Endodermal cell (in vitro differentiated cells): ENCODE measurements around the gene HOXA6. TPM values are rescaled to one million over a fixed set of nuclear protein-coding genes. Genes with fewer than 3 reads are reported as not detected.

ENCODE experiments used
- DNase-seq: peaks from one replicate; pipeline ENCODE4 v3.0.0-alpha.2; 2017
- H3K27ac ChIP-seq: 2 replicates; pipeline ENCODE4 v1.5.1; 2013; ENCODE audit warnings: mild to moderate bottlenecking, low read depth, low read length, moderate library complexity
- H3K27me3 ChIP-seq: 2 replicates; pipeline ENCODE4 v1.6.1; 2013; ENCODE audit warnings: mild to moderate bottlenecking, low read length, moderate library complexity; ENCODE audit not compliant: insufficient read depth, control insufficient read depth, poor library complexity, severe bottlenecking
- H3K36me3 ChIP-seq: 2 replicates; pipeline ENCODE4 v1.7.0; 2013; ENCODE audit warnings: mild to moderate bottlenecking, low read length, moderate library complexity; ENCODE audit not compliant: control insufficient read depth, insufficient read depth
- H3K4me1 ChIP-seq: one replicate; pipeline ENCODE4 v1.7.0; 2013; ENCODE audit warnings: low read length; ENCODE audit not compliant: control insufficient read depth, insufficient read depth
- H3K4me3 ChIP-seq: 2 replicates; pipeline ENCODE4 v1.5.1; 2013; ENCODE audit warnings: mild to moderate bottlenecking, low read length, moderate library complexity
- H3K9ac ChIP-seq: 2 replicates; pipeline ENCODE4 v1.6.1; 2013; ENCODE audit warnings: mild to moderate bottlenecking, low read length, moderate library complexity; ENCODE audit not compliant: poor library complexity, severe bottlenecking; ENCODE audit errors: extremely low read depth
- H3K9me3 ChIP-seq: 2 replicates; pipeline ENCODE4 v1.6.1; 2013; ENCODE audit warnings: mild to moderate bottlenecking, low read length, moderate library complexity; ENCODE audit not compliant: control insufficient read depth
- H3K27ac Mint-ChIP-seq: 2 replicates; pipeline ENCODE4 v1.8.0; 2020; ENCODE audit warnings: mixed read lengths
- H3K27me3 Mint-ChIP-seq: 2 replicates; pipeline ENCODE4 v1.8.0; 2021; ENCODE audit warnings: mild to moderate bottlenecking, mixed read lengths; ENCODE audit not compliant: insufficient read depth
- H3K36me3 Mint-ChIP-seq: 2 replicates; pipeline ENCODE4 v1.8.0; 2020; ENCODE audit warnings: low read depth, mixed read lengths
- H3K4me1 Mint-ChIP-seq: 2 replicates; pipeline ENCODE4 v1.8.0; 2020; ENCODE audit warnings: mixed read lengths
- H3K4me3 Mint-ChIP-seq: 2 replicates; pipeline ENCODE4 v1.8.0; 2020; ENCODE audit warnings: mild to moderate bottlenecking, moderate library complexity, mixed read lengths
- H3K9me3 Mint-ChIP-seq: 2 replicates; pipeline ENCODE4 v1.8.0; 2020; ENCODE audit warnings: mild to moderate bottlenecking, mixed read lengths
- CTCF ChIP-seq: fragments of 200-600 bp; sonication (generic); conservative IDR thresholded peaks from 2 replicates; pipeline ENCODE4 v1.5.0; 2021; ENCODE audit warnings: antibody characterized with exemption, mild to moderate bottlenecking
- WGBS, 2 experiments: methylation state at CpG; one replicate each; pipeline versions ENCODE4 v1.1.5 to v1.1.7; 2013; ENCODE audit warnings: missing lambda C conversion rate in 2 of 2, mixed read lengths in 1 of 2; ENCODE audit not compliant: insufficient coverage in 1 of 2, insufficient read length in 1 of 2; 5-methylcytosine and 5-hydroxymethylcytosine counted together
- total RNA-seq, 2 donors: library from RNA; stranded (reverse); fragmentation: NEBNext Ultra II Directional in 1 of 2; extraction: Animal tissue kit (Norgen Biotek cat#: 25700) in 1 of 2; gene quantifications; 2 replicates in 1 of 2; 3 replicates in 1 of 2; pipeline ENCODE4 v1.2.1, GENCODE V29; 2021

Gene HOXA6
- total RNA-seq, 2 donors from 2014 or later = not detected

GRCh38 chr7:27150568-27151340 is 3.2 kb upstream of the HOXA6 start:
- Mint-ChIP-seq H3K4me3 (peak overlapping the region; percentile 16), H3K9me3 (peaks cover 24% of the 10 kb centered on the region), H3K36me3 (no peaks in the 10 kb centered on the region), H3K4me1 (no peaks in the 10 kb centered on the region), H3K27me3 (peaks cover 100% of the 10 kb centered on the region), H3K27ac (no peak overlapping the region)
- peak overlapping the region; percentile 49 for H3K4me3 ChIP-seq
- no peak overlapping the region for H3K9ac ChIP-seq
- H3K27ac ChIP-seq = no peak overlapping the region
- peaks cover 100% of the 10 kb centered on the region for H3K27me3 ChIP-seq
- peak; percentile 90 for DNase-seq
- H3K36me3 ChIP-seq = no peaks in the 10 kb centered on the region
- H3K4me1 ChIP-seq = no peaks in the 10 kb centered on the region
- TF ChIP-seq CTCF = peak; percentile 86
- H3K9me3 ChIP-seq = peaks cover 28% of the 10 kb centered on the region
- WGBS, 2 experiments = 4 to 5% methylated on average over 34 to 58 of the region's 58 CpGs

GRCh38 chr7:27149842-27150567 is 2.4 kb upstream of the HOXA6 start:
- no peaks in the 10 kb centered on the region for H3K36me3 ChIP-seq
- Mint-ChIP-seq H3K27ac (no peak overlapping the region), H3K4me3 (no peak overlapping the region), H3K9me3 (peaks cover 22% of the 10 kb centered on the region), H3K36me3 (no peaks in the 10 kb centered on the region), H3K27me3 (peaks cover 100% of the 10 kb centered on the region), H3K4me1 (no peaks in the 10 kb centered on the region)
- 44 to 65% methylated on average over 5 to 13 of the region's 13 CpGs for WGBS, 2 experiments
- H3K9ac ChIP-seq = no peak overlapping the region
- no peak for TF ChIP-seq CTCF
- no peak overlapping the region for H3K27ac ChIP-seq
- no peak for DNase-seq
- H3K27me3 ChIP-seq = peaks cover 100% of the 10 kb centered on the region
- no peaks in the 10 kb centered on the region for H3K4me1 ChIP-seq
- H3K9me3 ChIP-seq = peaks cover 21% of the 10 kb centered on the region
- H3K4me3 ChIP-seq = no peak overlapping the region

DNA sequence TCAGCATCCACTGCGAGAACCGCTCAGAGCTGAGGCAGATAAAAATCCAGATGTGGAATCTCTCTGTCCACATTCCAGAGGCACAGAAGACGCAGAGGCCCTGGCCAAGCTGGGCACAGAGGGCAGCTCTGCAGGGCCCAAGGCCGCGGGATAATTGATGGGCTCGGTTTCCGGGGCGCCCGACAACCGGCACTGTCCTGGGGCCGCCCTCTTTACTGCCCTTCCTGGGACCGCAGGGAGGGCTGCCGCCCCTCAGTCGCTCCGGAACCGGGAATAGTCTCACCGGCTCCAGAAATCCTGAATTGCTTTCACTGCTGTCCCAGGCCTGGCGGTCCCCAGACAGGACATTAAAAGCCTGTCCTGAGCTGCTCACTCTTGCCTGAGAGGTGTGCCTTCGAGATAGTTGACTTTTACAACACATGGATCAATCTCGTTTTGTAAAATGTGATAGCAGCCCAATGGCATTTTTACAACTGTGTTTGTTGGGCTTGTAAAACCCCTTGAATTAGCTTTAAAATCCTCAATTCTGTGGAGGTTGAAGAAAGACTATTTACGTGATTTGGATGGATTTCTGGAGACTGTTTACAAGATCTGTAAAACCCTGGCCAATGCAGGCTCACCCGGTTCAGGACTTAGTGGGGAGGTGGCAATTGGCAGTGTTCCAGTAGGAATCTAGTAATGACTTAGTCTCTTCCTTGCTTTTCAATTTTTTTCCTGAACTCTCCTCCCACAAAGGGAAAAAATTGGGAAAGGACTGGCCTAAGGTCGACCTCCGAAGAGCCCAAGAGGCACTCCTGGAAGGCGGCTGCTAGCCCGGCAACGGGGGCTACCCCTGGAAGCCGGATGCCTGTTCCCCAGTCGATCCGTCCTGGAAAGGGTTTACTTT is 1.4 kb upstream of the HOXA6 start:
- no peaks in the 10 kb centered on the region for H3K36me3 Mint-ChIP-seq
- H3K4me3 ChIP-seq = no peak overlapping the region
- H3K9me3 Mint-ChIP-seq = peaks cover 15% of the 10 kb centered on the region
- TF ChIP-seq CTCF = no peak
- H3K27ac ChIP-seq = no peak overlapping the region
- no peaks in the 10 kb centered on the region for H3K36me3 ChIP-seq
- WGBS, 2 experiments = 38 to 40% methylated on average over 18 to 30 of the region's 30 CpGs
- no peak overlapping the region for H3K9ac ChIP-seq
- peaks cover 100% of the 10 kb centered on the region for H3K27me3 Mint-ChIP-seq
- peaks cover 100% of the 10 kb centered on the region for H3K27me3 ChIP-seq
- DNase-seq = peak; percentile 19
- no peak overlapping the region for H3K27ac Mint-ChIP-seq
- no peak overlapping the region for H3K4me3 Mint-ChIP-seq
- no peaks in the 10 kb centered on the region for H3K4me1 Mint-ChIP-seq
- peaks cover 19% of the 10 kb centered on the region for H3K9me3 ChIP-seq
- H3K4me1 ChIP-seq = no peaks in the 10 kb centered on the region
